PFSK-1 (cell line): Measurements from ENCODE around the gene OXER1.

Source experiments
- POLR2AphosphoS5 ChIP-seq: IDR thresholded peaks from 2 replicates; pipeline ENCODE4 v1.6.1; 2012; ENCODE audit warnings: low read depth, mild to moderate bottlenecking, control low read depth, low read length, moderate library complexity
- REST ChIP-seq, 2 experiments: IDR thresholded peaks; 2 replicates each; pipeline versions ENCODE4 v1.6.1 to v1.8.0; 2011 to 2012; ENCODE audit warnings: low read depth in 2 of 2, low read length in 2 of 2, control low read depth in 1 of 2, inconsistent platforms in 1 of 2, mild to moderate bottlenecking in 1 of 2, moderate library complexity in 1 of 2; ENCODE audit not compliant: insufficient read depth in 1 of 2
- SIN3A ChIP-seq: IDR thresholded peaks from 2 replicates; pipeline ENCODE4 v1.6.1; 2012; ENCODE audit warnings: mild to moderate bottlenecking, low read length, moderate library complexity, borderline replicate concordance; ENCODE audit not compliant: insufficient read depth
- TAF1 ChIP-seq: IDR thresholded peaks from 2 replicates; pipeline ENCODE4 v1.6.1; 2012; ENCODE audit warnings: low read length, control low read depth, borderline replicate concordance; ENCODE audit not compliant: insufficient read depth

DNA sequence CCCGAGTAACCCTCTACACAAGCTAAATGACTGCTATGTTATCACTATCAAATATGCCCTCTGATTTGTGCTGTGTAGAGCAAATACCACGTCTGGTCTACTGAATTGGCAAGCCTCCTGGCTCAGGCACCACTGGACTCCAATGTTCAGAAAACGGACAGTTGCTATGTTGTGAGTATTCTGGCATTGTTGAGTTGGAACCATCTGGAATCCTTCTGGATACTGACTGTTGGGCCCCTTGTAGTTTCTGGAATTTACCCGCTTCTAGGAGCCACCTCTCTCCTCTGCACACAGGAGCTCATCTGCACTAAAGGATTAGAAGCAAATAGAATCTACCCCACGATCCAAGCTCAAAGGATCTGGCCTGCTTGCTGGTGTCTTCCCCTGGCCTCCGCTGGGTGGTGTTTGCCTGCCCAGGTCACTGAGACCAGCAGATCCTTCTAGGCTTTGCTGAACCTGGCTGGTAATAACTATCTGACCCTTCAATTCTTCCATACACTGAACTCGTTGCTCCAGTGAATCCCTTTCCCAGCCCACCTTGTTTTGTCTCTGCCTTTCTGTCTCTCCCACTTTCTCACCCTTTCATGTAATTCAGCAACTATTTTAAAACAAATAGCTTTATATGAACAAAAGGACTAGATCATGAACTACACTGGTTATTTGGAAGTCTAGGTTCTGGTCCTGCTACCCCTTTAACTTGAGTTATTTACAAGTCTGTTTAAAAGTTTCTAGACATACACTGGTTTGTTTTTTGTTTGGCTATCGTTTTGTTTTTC lies 30.5 kb upstream of the OXER1 start:
- no peak for TF ChIP-seq POLR2AphosphoS5
- no peak for TF ChIP-seq REST (IDR thresholded peaks at IDR 0.05; ENCODE audit: insufficient read depth in 1 of 2, low read depth in 2 of 2, low read length in 2 of 2)
- no peak for TF ChIP-seq TAF1
- no peak for TF ChIP-seq SIN3A
